Muscle of back (tissue), 13 donors: ENCODE results near the gene MT4. TPM values are rescaled to one million over a fixed set of nuclear protein-coding genes. Genes with fewer than 3 reads are reported as not detected.
A peak's percentile ranks its signal among the peaks of the same experiment; 100 is the strongest.

Source experiments
- DNase-seq, 3 donors: peaks; one replicate each; pipeline versions ENCODE4 v3.0.0 to v3.0.0-alpha.2; 2013
- long read RNA-seq, 9 donors: transcript quantifications; one replicate each; lab custom pipeline, GENCODE V29; 2026
- polyA plus RNA-seq, 10 donors: library from polyadenylated mRNA; unstranded; fragments of 120-200 nt; gene quantifications; one replicate each; pipeline ENCODE4 v1.2.1, GENCODE V29; 2013; ENCODE audit not compliant: insufficient read length in 10 of 10

The MT4 gene
- not detected for polyA plus RNA-seq
- long read RNA-seq, donor 1, result 0 reads
- long read RNA-seq, donor 2, result 0 reads
- long read RNA-seq, donor 3, result 0 reads
- long read RNA-seq, donor 4, result 0 reads
- long read RNA-seq, donor 5, result 0 reads
- long read RNA-seq, donor 6, result 0 reads
- long read RNA-seq, donor 7, result 0 reads
- long read RNA-seq, donor 8, result 0 reads
- long read RNA-seq, donor 9, result 0 reads

DNA sequence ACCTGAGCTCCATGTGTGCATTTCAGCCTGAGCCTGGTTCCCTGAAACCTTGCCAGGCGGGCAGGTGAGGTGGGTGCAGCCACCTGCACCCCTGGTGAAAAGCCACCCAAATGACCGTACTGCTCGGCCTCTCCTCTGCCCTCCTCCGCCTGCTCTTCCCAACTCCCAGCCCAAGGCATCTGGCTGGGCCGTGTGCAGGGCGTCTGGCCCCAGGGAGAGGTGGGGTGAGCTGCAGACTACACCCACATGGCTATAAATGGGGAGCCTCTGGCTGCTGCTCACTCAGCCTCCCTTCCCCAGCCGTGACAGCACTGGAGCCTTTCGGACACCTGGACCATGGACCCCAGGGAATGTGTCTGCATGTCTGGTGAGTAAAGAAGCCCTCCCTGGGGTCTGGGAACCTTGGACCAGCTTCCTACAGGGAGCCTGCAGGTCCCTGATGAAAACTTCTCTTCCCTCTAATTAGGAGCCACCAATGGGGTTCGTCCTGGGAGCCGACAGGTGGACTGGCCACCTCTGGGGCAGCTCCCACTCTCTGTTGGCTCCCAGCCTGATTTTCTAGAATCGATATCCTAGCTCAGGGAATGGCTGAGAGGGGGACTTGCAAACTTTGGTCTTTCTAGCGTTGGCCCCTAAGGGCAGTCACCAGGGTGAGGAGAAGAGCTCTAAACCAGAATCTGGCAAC, at the start of gene MT4:
MT4 (plus strand) TSS at position 281 of the 685 bp plus-strand sequence; CDS start at position 337, 56 bp downstream.
- no peak for DNase-seq

DNA sequence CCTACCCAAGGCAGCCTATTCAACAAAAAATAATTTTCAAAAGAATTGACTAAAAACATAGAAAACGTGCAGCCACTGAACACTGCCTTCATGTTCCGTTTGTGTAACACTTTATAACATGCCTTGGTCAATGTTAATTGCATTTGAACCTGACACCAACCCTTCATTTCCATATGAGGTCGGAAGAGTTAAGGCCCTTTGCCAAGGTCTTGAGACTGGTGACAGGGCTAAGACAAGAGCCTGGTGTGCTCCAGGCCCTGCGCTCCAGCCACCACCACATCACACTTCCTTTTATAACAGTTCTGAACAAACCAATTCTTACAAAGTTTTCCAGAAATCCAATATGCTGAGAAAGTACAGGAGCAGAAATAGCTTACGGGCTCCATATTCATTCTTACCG, 49.2 kb upstream of the MT4 start:
- no peak for DNase-seq

DNA sequence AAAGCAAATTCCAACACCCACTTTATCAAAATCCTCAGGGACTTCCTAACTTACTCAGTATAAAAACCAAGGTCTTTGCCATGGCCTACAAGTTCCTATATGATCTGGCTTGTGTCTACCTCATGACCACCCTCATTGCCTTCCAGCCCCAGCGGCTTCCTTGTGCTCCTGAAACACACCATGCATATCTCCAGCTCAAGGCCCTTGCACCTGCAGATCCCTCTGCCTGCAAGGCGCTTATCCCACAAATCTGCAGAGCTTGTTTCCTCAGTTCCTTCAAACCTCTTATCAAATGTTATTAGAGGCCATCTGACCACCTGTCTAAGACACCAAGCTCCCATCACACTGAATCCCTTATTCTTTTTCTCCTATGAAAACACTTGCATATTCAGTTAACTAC, 47.7 kb upstream of the MT4 start:
- no peak for DNase-seq

DNA sequence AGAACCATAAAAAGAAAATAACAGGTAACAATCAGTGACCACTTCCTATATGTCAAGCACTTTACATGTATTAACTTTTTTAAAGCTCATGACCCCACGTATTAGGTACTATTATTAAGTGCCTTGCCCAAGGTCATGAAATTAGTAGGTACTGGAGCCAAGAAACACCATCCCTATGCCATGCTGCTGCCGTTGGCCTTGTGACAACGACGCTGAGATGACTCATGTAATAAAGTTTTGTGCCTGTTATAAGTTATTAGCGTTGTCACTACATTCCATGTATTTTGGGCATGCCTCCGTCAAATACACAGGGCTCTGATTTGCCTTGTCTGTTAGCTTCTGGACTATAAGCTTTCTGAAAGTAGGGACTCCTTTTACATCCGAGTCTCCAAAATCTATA, 46.4 kb upstream of the MT4 start:
- DNase-seq, result no peak

DNA sequence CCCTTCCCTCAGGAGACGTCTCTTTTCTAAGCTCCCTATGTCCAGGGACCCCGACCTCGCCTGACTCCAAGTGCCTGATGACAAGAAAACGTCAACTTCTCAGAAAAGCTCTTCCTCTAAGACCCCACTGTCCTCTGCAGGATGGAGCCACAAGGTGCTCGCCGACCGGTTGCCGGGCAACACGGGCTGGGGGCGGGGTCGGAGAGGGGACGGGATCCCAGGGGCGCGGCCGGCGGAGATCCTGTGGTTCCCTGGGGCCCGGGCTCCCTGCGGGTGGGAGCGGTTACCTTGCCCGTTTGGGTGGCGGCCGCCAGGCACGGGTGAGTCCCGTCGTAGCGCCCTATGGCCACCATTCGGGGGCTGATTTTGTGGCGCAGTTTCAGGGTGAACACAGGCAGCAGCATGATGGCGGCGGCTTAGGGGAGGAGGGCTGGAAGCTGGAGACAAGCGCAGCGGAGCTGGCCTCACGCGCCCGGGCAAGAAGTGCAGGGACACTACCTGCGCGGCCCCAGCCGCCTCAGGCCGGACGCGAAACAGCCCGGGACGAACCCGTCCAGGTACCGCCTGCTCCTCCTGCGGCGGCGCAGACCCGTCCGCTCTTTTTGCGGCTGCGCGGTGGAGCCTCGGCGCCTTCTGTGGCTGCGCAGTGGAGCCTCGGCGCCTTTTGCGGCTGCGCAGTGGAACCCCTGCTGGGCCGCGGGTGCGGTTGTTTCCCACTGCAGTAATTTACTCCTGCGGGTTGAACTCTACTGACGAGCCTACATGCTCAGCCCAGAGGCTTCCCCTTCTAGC, 45.2 kb upstream of the MT4 start, which contains the start of gene BBS2:
BBS2 (minus strand) TSS at position 566 of the 792 bp plus-strand sequence; CDS start at position 404, 162 bp downstream.
- DNase-seq, result peak; percentile 87 to 96 (median 91)

DNA sequence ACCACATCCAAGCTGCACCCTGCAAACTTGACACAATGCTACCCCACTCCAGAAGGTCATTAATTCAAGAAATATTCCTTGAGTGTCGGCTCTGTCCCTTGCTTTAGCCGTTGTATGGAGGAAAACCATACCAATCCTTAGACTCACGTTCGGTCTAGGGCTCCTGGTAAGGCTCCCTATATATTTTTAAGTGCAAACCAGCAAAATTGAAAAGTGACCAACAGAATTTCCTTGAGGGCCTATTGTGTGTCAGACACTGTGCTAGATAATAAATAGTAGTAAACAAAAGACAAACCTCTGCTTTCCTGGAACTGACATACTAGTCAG, 44.7 kb upstream of the MT4 start:
- no peak for DNase-seq

DNA sequence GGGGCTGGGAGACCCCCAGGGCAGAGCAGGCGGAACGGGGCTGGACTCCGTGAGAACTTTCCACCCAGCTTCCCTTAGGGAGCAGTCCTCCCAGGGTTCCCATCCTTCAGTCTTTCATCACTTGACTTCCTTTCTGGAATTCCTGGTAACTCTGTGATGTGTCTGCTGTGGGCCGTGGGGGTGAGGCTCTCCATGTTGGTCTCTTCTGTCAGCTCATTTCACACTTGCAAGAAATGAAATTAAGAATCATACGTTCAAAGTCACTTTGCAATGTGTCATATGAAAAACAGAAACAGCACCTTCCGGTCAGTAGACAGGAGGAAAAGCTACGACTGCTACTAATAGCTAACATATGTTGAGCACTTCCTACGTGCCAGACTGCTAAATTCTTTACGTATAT, 39.6 kb upstream of the MT4 start:
- peak; percentile 40 to 75 (median 60) for DNase-seq

DNA sequence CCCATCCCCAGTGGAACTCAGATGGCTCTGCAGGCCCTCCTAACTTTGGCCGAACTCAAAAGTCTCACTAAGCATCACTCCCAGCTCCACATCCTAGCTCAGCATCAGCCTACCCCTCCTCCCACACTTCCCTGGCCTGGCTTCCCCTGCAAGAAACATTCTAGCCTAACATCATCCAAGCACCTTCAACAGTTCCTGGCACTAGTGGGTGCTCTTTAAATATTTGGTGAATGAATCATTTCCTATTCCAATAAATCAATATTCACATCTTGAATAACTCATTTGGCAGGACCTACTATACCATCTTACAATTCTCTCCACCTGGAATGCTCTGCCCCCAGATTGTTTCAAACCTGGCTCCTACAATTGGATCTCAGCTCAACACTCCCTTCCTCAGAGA, 34.0 kb upstream of the MT4 start:
- DNase-seq, result no peak

DNA sequence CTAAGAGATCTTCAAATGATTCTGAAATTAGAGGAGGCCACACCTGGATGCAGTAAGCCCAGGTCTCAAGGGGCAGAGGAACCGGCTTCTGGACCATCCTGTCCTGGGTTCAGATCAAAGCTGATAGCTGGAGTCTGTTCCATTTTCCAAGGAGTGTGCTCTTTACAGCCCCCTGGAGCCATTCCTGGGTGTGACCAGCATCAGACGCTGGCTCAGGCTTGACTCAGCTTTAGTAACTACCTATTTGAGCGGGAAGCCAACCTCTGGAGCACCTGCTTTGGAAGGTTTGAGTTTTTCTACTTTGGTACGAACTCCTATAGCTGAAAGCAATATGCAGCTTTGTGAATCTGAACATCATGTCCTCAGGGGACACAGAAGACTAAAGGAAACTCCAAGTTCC, 32.2 kb upstream of the MT4 start:
- DNase-seq, result no peak

DNA sequence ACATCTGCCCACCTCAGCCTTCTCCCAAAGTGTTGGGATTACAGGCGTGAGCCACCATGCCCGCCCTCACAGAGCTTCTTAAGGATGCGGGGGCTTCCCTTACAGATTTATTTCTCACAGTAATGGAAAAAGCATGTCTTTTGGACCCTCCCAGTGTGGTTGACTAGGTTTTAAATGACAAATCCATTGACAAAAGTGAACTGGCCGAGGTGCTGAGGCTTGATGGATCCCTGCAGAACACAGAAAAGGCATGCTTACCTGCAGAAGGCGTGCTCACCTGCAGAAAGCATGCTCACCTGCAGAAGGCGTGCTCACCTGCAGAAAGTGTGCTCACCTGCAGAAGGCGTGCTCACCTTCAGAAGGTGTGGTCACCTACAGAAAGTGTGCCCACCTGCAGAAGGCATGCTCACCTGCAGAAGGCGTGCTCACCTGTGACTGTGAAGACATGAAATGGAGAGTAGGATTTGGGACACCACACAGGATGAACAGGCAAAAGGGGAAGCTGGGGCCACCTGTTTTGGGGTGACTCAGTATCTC, 30.0 kb upstream of the MT4 start:
- no peak for DNase-seq

DNA sequence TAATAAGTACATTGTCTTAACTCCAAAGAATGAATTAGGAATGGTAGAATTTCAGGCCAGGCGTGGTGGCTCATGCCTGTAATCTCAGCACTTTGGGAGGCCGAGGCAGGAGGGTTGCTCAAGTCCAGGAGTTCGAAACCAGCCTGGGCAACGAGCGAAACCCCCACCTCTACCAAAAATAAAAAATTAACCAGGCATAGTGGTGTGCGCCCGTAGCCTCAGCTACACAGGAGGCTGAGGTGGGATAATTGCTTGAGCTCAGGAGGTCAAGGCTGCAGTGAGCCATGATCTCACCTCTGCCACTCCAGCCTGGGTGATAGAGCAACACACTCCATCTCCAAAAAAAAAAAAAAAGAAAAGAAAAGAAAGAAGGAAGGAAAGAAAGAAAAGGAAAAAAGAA, 26.5 kb upstream of the MT4 start:
- DNase-seq, result no peak

DNA sequence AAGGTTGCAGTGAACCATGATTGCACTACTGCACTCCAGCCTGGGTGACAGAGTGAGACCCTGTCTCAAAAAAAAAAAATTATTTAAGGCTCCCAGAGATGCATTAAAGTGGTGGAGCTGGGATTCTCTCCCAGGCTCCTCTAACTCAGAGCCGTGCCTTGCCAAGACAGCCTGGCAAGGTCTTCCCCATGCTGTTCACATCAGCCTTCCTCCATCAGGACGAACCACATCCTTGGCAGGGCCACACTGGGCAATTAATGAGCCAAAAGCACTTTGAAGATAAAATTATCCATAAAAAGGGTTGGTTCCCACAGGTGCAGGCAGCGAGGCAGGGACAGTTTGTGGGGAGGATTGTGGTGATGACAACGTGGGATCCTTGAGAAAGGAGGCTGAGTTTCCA, 25.2 kb upstream of the MT4 start:
- no peak for DNase-seq

DNA sequence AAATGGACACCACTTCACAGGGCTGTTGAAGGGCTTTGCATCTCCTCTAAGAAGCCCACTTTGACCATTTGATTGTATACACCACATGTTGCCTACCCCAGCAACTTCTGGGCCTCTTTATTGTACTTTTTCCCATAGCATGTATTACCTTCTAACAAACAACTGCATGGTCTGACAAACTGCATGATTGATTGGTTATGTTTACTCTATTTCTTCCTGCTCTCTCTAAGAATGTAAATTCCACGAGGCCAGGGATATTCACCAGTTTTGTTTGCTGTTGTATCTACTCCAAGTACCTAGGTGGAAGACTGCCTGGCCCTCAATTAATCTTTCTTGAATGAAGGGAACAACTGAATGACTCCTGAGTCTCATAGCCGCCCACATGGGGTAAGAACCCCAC, 22.8 kb upstream of the MT4 start:
- DNase-seq, result no peak

DNA sequence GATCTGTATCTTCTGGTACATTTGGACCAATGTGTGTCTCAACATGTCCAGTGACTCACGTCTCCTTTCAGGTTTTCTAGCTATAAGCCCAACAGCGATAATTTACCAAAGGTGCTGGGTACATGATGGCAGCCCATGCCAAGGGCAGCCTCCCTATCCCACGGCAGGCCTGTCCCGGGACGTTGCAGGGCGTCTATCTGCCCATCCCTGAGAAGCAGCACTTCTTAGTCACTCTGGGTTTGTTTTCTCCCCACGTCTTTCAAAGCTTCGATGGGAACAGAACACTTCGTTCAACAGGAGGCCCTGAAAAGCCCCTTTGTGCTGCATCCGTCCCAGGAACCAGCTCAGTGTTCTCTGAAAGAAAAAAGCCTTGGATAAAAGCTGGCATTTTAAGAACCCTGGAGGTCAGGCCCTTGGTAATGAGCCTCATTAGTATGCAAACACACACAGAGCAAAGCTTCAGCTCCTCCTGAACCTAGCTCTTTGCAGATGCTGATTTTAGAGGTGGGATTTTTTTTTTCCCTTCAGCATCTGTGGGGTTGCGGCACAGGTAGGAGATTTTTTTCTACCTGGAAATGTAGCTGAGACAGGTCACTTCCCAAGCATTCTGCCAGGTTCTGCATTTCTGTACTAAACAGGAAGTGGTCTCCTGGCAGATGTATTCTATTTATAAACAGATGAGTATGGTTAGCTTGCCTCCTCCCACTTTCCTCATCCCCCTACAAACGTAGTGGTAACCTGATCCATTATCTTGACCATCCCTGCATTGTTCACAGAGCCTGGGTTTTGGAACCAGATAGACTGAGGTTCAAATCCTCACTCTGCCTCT, 17.5 kb upstream of the MT4 start:
- DNase-seq, result no peak

DNA sequence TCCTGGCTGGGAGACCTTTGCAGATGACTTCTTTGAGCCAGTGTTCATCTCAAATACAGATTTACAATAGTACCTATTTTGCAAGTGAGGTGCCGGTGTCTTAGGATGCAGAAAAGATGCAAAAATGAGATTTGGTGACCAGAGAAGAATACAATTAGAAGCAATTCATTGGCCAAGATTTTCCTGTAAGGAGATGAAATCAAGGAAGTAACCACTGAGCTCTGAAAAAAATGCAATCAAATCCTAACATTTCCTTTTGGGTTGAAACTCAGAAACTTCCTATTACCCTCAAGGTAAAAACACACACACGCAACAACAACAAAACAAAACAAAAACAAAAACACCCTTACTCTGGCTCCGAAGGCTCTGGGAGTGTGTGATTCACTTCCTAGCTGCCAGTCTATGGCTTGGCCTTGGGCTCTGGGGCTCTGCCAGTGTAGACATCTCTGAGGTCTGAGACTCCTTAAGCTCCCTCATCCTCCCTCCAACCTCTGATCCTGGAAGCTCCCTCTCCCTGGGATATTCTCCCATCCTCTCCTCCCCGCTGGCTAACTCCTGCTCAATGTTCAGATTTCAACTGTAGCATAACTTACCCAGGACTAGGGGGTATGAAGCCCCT, 16.8 kb upstream of the MT4 start:
- DNase-seq, result no peak

DNA sequence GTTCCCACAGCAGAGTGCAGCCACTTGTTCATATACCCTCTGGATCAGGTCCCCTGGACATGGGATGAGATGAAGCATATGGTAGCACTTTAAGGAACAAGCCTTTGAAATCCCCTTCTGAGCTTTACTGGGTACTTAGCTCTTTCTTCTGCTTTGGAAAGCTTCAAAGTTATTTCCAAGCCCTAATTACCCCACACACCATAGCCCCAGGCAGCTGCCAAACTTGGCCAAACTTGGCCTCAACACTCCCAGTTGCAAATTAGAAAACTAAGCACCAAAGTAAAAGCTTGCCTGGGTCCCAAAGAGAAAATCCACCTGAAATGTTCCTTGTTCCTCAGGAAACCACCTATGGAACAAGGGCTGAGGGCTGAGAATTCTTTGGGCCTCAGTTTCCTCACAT, 15.7 kb upstream of the MT4 start:
- no peak for DNase-seq

DNA sequence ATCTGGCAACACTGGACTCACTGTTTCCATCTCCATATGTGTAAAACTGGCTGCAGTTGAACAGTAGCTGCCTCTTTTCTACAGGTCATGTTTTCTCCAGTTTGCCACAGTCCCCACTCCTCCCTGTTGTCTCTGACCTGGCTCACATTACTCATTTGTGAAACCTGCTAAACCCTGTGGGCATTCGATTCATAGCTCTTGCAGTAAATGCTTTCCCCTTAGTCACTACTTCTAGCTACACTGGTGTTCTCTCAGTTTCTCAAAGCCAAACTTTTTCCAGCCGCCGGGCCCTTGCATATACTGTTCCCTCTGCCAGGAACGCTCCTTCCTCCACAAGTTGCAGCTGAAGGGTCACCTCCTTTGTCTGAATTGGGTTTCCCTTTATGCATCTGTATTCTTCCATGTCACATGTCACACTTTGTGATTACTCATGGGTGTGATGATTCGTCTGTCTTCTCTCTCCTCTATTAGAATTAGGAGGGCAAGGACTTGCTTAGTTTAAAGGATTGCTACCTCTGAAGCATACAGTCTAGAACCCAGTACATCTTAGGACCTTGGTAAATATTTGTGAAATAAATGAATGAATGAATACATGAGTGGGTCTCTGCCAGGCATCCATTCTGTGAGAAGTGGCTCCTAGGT, 15.0 kb upstream of the MT4 start:
- no peak for DNase-seq

DNA sequence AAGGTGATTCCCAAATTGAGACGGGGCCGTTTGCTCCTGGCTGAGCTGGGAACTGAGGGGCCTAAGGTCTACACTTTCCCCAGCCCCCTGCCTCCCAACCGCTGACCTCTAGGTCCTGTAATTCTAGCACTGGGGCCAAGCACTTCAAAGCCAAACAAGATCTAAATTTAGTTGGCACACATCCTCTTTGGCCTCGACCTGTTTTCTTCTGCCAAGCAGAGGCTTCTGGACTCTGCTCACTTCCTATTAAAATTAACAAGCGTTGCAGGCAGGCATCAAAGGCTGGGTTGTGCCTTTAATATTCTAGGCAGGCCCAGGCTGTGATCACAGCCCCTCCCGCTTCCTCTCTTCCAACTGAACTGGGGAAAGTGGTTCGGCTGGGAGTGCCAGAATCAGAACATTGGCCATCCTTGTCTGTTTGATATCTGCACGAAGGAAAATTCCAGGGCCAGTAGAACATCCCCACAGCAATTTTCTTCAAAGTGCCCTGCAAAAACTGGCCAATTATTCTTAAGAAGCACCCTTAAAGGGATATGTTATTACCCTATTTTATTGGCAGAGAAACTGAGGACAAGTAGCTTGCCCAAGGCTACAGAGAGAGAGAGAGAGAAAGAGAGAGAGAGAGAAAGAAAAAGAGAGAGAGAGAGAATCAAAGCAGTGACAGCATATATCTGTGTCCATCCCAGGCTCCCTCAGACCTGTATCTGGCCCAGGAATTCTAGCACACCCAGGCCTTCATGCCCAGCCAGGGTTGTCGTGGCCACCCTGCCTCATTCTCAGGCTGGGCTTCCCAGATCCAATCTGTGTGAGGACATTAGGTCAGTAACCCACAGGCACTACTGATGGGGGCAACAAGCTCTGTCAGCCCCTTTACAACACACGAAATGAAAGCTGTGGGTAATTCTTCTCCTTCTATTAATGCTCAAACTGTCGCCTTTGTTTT, 12.8 kb upstream of the MT4 start:
- DNase-seq, result peak in 2 of 3 donors; percentile 15 to 16

DNA sequence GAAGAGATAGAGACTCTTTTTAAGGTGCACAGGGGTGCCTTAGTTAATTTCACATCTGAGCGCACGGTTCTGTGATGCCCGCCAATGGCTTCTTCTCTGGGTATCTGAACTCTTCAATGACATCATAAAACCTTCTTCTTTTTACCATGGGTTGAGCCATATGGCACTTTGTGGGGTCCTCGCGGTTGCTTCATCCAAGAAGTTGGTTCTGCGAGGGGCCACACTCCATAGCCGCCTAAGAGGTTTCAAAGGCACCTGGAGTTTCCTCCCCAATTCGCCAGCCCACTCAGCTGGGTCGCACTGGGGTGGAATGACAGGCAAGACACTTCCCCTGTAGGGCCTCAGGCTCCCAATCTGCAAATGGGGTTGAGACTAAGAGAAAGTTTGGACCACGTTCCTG, 10.4 kb upstream of the MT4 start:
- DNase-seq, result no peak
